GM21360 (cell line): Measurements from ENCODE around the gene MGAT4A.
"Not testable (repeated sequence)": the region's sequence is repeated elsewhere in the genome, so short reads cannot be mapped to it uniquely, and the experiment has no call there.

Source experiments
- ATAC-seq: cut with Tn5 transposase; IDR thresholded peaks from one replicate; pipeline ENCODE4 v1.9.1; 2021; ENCODE audit warnings: mild to moderate bottlenecking, moderate library complexity; ENCODE audit not compliant: unreplicated experiment

MGAT4A gene

DNA sequence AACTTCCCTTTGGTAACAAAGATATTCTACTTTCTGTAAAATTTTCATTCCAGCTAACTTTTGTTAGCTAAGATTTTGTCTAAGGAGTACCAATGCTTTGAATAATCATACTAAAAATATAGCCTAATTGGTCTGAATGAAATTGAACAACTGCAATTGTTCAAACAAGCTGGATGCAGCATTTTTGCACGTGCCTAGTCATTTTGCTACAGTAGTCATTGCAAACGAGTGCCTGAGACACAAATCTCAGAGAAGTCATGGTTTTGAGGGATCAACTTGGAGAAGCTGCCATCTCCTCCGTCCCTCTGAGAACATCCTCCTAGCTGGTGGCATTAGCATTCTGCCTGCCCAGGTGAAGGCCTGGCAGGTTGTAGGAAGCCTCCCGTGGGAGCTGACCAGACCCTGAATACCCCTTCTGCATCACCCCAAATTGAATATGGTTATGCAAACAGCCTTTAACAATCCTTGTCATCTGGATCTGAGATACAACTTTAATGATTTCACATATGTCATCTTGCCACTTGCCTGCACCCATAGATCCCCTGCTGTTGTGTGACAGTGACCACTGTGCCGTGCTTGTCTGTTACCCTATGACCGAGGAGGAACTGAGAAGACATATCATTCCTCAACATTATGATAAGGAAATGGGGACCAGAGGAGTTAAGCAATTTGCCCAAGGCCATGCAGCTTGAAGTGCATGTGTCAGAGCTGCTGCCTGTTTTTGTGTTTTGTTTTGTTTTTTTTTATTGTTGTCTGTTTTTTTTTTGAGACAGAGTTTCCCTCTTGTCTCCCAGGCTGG lies 29.1 kb upstream of the MGAT4A start:
- ATAC-seq, result no peak

GRCh38 chr2:98759338-98759737 lies 28.4 kb upstream of the MGAT4A start:
- ATAC-seq, result no peak

DNA sequence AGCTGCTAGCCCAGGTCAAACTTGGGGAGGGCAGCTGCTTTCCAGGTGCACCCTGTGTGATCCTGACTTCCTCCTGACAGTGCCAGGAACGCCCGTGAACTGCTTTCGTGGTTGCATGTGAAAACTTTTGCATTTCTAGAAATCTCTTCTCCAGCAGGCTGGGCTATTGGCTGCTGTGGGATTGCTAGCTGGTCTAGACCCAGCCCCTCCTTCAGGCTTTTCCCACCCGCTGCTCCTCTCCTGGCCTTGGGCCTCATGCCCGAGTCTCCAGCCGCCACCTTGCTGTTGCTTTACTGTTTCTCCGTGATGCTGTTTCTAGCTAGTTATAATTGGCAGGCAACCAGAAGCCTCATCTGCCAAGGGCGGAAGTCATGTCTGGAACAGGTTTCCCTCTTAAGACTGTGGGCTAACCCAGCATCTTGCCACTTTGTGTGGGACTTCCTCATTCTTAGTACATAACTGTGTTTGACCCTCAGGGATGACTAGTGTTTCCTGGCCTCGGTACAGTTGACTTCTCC lies 27.0 kb upstream of the MGAT4A start:
- peak; percentile 69 for ATAC-seq

- ATAC-seq, result no peak
Measured at GRCh38 chr2:98753801-98754200, 22.9 kb upstream of the MGAT4A start.

- ATAC-seq, result not testable (repeated sequence)
Measured at GRCh38 chr2:98752711-98753110, 21.8 kb upstream of the MGAT4A start.

GRCh38 chr2:98751748-98752147 lies 20.8 kb upstream of the MGAT4A start:
- no peak for ATAC-seq

DNA sequence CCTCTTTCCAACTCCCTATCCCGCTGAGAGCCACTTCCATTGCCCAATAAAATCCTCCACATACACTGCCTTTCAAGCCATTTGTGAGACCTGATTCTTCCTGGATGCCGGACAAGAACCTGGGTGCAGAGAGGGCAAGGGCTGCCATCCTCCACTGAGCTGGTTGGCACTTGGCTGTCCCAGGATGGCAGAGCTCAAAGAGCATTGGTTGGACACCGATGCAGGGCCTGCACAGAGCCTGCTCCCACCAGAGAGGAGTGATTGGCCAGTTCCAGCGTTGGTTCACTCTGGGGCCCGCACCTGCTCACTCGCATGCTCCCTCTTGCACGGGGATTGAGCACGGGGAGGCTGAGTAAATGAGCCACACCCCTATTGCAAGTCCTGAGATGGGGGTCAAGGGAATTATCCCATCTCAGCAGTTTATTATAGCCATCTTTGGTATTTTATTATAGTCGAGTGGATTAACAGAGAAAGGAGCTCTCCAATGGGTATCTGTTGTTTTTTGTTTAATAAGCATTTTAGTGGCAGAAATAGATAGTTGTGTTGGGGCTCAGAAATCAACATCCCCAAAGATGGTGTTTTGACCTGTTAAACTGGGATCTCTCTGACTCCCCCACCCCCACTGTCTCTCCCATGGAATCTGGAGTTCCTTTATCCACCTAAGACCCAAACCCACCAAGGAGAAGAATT lies 19.8 kb upstream of the MGAT4A start:
- ATAC-seq, result no peak

GRCh38 chr2:98749066-98749450 lies 18.1 kb upstream of the MGAT4A start:
- ATAC-seq, result peak; percentile 55

GRCh38 chr2:98748292-98749065 lies 17.5 kb upstream of the MGAT4A start:
- ATAC-seq, result peak; percentile 45

DNA sequence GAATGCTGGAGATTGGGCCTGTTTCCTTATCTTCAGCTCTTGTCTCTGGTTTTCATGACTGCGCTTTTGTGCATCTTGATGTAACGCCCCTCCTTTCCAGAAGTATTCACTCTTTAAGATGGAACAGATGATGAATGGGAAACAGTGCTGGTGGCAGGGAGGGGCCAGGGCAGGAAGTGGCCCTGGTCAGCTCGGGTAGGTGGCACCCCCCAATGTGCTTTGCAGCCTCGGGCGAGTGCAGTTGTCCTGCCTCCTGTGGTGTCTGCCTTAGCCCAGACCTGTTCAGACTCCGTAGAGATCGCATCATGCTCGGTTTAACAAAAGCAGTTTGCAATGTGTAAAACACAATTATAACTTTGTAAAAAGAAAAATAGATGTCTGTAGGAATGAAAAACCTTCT lies 17.0 kb upstream of the MGAT4A start:
- ATAC-seq, result no peak

GRCh38 chr2:98746426-98746825 lies 15.5 kb upstream of the MGAT4A start:
- no peak for ATAC-seq

- ATAC-seq, result no peak
Measured at GRCh38 chr2:98744595-98744994, 13.7 kb upstream of the MGAT4A start.

- no peak for ATAC-seq
Measured at GRCh38 chr2:98743835-98744234, 12.9 kb upstream of the MGAT4A start.

- ATAC-seq, result no peak
Measured at GRCh38 chr2:98739020-98739419, 8.1 kb upstream of the MGAT4A start.

DNA sequence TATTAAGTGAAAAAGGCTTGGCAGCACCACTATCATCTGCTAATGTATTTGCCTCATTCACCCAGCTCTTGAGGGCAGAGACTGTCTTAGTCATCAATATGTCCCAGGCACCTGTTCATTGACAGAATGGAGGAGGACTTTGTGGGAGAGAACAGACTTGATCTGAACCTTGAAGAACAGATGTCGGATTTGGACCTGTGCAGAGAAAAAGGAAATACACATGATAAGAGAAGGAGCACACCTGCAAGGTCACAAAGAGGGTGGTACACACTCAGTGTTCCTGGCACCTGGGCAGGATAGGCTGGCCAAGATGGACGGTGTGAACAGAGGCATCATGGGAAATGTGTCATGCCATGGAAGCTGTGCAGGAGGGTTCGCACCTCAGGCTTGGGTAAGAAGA lies 7.4 kb upstream of the MGAT4A start:
- ATAC-seq, result no peak

DNA sequence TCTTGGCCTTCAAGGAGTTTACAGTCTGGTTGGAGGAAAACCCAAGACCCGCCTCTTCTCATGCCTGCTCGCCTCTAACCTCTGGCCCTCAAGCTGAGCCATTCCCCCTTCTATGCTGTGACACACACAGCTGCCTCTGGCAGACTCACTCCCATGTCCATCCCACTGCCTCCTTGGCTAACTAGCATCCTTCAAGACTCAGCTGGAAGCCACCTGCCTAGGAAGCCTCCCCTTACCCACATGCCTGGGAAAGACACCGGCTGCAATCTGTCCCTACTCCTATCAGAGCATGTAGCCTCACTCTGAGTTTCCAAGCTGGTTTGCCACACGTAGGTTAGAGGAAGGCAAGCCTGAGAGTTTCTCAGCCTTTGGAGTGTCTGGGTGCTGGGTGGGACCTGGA lies 6.9 kb upstream of the MGAT4A start:
- no peak for ATAC-seq

- no peak for ATAC-seq
Measured at GRCh38 chr2:98736464-98736889, 5.5 kb upstream of the MGAT4A start.

GRCh38 chr2:98734823-98735260 lies 3.9 kb upstream of the MGAT4A start:
- ATAC-seq, result no peak

- ATAC-seq, result no peak
Measured at GRCh38 chr2:98734162-98734561, 3.2 kb upstream of the MGAT4A start.

DNA sequence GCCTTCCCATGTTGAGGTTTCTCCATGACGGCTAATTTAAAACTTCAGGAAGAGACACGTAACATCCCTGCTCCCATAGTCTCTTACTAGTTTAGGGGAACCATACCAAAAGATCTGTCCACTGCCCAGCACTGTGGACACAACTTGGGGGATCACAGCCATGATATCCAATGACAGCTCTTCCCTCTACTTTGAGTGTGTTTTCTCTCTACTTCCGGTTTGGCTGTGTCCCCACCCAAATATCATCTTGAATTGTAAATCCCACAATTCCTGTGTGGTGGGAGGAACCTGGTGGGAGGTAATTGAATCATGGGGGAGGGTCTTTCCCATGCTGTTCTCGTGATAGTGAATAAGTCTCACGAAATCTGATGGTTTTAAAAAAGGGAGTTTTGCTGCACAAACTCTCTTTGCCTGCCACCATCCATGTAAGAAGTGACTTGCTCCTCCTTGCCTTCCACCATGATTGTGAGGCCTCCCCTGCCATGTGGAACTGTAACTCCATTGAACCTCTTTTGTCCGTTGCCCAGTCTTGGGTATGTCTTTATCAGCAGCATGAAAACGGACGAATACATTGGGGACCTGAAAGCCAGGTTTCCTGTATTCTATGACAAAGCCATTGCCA lies 1.6 kb upstream of the MGAT4A start:
- no peak for ATAC-seq

DNA sequence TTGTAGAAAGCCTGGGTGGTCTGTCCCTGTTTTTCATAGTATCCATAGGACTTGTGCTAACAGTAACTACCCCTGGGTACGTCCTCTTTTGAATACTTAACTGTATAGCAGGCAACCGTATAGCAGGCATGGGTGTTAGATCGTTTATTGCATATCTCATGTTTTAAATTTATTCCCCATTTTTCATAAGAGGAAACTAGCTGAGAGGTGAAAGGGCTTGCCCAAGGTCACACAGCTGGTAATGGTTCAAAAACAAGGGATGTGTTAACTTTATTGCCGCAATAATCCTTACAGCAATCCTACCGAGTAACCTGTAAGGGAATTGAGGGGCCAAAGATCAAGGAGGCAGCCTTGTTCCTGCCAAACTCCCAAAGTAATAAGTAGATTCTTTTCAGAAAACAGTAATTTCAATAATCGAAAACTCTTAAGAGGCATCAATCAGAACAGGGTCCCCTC lies 990 bp upstream of the MGAT4A start:
- ATAC-seq, result no peak
